Cardiac fibroblast (primary cell): Measurements from ENCODE around the gene LRP1.

ENCODE experiments used
- DNase-seq, 2 donors: peaks; one replicate each; pipeline versions ENCODE4 v3.0.0 to v3.0.0-alpha.2; 2010; ENCODE audit warnings: low read depth in 2 of 2
- H3K4me3 ChIP-seq, 2 donors: replicated peaks in 1 of 2; 1 replicate in 1 of 2; 2 replicates in 1 of 2; pipeline ENCODE4 v1.5.1; 2011; ENCODE audit warnings: low read depth in 2 of 2, low read length in 2 of 2, mild to moderate bottlenecking in 2 of 2, moderate library complexity in 1 of 2
- TF ChIP-seq, protein P1 (sequence below): IDR thresholded peaks from one replicate; pipeline ENCODE4 v1.5.1; 2011; ENCODE audit warnings: low read depth, mild to moderate bottlenecking, low read length, inconsistent platforms

Gene LRP1

DNA sequence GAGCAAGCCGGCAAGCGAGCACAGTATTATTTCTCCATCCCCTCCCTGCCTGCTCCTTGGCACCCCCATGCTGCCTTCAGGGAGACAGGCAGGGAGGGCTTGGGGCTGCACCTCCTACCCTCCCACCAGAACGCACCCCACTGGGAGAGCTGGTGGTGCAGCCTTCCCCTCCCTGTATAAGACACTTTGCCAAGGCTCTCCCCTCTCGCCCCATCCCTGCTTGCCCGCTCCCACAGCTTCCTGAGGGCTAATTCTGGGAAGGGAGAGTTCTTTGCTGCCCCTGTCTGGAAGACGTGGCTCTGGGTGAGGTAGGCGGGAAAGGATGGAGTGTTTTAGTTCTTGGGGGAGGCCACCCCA is 84.4 kb downstream of the LRP1 start:
- DNase-seq: no peak
- no peak overlapping the region for H3K4me3 ChIP-seq
- TF ChIP-seq, protein P1, sequence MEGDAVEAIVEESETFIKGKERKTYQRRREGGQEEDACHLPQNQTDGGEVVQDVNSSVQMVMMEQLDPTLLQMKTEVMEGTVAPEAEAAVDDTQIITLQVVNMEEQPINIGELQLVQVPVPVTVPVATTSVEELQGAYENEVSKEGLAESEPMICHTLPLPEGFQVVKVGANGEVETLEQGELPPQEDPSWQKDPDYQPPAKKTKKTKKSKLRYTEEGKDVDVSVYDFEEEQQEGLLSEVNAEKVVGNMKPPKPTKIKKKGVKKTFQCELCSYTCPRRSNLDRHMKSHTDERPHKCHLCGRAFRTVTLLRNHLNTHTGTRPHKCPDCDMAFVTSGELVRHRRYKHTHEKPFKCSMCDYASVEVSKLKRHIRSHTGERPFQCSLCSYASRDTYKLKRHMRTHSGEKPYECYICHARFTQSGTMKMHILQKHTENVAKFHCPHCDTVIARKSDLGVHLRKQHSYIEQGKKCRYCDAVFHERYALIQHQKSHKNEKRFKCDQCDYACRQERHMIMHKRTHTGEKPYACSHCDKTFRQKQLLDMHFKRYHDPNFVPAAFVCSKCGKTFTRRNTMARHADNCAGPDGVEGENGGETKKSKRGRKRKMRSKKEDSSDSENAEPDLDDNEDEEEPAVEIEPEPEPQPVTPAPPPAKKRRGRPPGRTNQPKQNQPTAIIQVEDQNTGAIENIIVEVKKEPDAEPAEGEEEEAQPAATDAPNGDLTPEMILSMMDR: no peak

DNA sequence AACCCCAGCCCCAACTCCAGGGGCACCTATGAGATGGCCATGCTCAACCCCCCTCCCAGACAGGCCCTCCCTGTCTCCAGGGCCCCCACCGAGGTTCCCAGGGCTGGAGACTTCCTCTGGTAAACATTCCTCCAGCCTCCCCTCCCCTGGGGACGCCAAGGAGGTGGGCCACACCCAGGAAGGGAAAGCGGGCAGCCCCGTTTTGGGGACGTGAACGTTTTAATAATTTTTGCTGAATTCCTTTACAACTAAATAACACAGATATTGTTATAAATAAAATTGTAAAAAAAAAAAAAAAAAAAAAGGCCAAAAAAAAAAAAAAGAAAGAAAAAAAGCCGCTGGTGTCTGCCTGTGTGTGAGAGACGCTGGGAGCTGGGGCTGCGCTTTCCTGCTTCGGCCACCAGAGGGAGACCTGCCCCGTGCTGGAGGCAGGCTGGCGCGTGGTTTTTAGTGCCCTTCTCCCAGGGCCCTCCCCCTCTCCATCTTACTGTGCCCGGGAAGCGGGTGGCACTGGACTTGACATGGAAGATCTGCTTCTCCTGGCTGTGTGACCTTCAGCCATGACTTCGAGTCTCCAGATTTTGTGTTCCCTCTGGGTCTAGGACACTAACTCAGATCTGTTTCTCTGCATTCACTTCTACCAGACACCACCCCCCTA is 84.9 kb downstream of the LRP1 start:
- peak; percentile 87 to 91 for DNase-seq
- TF ChIP-seq, protein P1: peak; percentile 92
- H3K4me3 ChIP-seq: no peak overlapping the region

DNA sequence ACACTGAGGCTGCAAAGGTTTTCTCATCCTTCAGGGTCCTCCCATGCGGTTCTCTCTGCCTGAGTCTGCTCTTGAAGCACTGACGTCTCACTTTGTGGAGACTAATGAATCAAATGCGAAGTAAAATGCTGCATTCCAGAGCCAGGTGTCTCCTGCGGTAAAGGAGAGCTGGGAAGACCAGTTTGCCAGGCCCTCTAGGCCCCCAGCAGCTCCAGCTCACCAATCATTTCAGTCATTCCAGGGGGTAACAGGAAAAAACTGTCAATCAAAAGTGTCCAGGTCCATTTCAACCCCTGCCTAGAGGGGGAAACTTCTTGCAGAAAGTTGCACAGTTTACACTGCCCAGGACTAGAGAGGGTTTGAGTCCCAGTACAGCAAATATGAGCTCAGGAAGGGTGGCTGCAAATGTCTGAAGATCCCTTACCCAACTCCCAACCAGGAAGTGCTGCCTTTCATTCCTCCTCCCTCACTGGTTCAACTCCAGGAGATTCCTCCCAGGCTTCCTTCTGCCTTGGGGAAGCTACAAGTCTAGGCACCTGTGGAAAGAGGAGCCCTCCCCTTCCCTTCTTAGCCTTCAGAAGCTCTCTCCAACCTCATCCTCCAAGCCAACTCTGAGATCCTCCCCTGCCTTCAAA is 85.6 kb downstream of the LRP1 start:
- DNase-seq: no peak
- no peak overlapping the region for H3K4me3 ChIP-seq
- TF ChIP-seq, protein P1: no peak

DNA sequence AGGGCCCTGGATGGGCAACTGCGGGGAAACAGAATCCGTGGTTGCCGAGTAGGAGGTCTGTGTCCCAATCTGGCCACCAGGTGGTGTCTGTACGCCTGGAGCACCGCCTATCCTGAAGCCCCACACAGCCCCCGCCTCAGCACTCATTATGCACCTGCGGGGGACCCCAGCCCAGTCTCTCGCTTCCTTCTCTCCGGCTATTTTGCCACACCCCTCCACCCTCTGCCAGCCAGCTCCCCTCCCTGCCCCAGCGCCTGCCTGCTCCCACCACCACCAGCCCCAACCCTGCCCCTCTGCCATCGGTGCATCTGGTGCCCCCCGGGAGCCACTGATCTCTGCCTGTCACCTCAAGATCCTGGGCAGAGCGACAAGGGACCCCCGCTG is 86.1 kb downstream of the LRP1 start:
- TF ChIP-seq, protein P1: peak; percentile 75
- no peak overlapping the region for H3K4me3 ChIP-seq
- peak; percentile 63 to 65 for DNase-seq

DNA sequence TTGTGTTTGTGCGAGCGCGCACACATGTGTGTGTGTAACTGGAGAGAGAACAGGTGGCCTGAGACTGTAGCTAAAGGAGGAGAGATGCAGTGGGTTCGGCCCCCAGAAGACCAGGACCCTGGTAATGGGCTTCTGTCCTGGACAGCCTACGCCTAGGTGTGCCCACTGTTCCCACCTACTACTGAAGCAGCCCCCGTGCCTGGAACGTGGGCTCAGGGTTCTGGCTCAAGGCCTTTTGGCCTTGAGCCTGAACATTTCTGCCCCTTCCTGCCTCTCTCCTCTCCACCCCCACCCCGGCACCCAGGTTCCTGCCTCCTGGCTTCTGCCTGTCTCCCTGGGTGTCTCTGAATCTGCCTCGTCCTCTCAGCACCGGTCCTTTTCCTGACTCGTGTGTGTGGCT is 86.8 kb downstream of the LRP1 start:
- no peak overlapping the region for H3K4me3 ChIP-seq
- DNase-seq: no peak
- TF ChIP-seq, protein P1: no peak

DNA sequence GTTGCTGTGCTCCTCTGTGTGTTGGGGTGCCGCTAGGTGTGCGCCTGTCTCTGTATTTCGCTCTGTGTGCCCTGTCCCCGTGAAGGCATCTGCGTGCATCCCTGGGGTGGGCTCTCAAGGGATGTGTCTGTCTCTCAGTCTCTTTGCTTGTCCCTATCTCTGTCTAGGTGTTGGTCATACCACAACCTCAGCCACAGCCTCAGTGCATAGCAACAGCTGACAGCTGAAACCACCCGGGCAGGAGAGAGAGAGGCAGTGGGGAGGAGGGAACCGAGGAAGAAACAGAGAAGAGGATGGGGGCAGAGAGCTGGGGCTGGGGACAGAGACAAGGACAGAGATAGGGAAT is 87.4 kb downstream of the LRP1 start:
- DNase-seq: peak in 1 of 2 donors; percentile 32
- TF ChIP-seq, protein P1: no peak
- H3K4me3 ChIP-seq: no peak overlapping the region
